GM18519 (cell line): ENCODE measurements around the gene NF2.

ENCODE experiments used
- ATAC-seq: cut with Tn5 transposase; IDR thresholded peaks from one replicate; pipeline ENCODE4 v1.9.1; 2021; ENCODE audit warnings: mild to moderate bottlenecking, moderate library complexity; ENCODE audit not compliant: unreplicated experiment, low FRiP score

NF2 gene

DNA sequence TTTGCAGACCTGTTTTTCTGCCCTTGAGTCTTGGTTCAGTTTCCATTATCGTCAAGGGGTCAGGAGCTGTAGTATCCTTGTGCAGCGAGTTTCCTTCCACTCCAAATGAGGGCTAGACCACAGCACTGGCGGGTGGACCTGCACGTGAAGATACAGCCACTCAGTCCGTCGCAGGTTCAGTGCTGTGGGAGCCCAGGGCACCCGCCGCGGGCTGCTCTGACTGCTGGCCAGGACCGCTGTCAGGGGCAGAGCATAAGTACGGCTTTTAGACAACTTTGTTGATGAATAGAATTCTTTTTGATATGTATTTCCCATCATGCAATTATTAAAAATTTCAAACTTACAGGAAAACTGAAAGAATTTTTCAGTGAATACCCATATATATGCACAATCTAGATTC is 56.6 kb downstream of the NF2 start:
- ATAC-seq, result no peak

DNA sequence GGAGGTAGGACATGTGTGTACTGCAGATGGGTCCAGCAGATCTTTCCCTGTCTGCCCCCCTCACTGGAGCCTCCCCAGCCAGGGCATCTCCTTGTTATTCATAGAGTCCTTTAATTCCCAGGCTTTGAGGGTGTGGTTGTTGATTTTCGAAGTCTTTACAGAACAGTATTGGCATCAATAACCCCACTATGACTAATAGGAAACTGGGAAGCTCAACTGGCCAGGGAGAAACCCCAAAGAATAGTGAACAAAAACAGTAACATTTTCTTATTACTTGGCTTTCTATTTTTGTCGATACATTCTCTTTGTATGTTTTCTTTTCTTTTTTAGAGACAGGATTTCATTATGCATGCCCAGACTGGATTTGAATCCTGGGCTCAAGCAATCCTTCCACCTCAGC is 57.9 kb downstream of the NF2 start:
- ATAC-seq, result no peak

DNA sequence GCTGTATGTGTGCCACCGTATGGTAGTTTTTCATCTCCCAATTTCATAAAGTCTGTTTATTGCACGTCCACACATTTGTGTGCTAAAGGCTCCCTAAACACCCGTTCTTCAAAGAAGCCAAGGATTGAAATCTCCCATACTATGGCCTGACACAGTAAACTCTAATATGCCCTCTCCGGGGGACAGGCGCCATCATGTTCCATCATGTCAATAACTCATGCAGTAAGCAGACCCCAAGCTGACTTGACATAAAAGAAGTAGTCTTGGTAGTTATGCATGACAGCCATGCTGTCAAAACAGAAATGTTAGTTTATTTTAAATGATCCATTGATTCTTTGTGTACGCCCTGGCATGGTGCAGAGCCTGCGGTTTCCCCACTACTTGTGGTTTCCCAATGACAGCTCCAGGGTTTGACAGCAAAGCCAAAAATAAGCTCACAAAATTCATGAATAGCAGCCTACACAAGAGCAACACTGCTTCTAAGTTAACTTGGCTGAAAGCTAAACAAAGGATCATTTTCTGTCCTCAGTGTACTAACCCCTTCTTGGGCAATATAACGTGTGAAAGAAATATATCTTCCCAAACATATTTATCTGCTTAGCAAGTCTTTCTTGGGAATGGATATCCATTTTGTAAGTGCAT is 59.9 kb downstream of the NF2 start:
- ATAC-seq, result no peak

DNA sequence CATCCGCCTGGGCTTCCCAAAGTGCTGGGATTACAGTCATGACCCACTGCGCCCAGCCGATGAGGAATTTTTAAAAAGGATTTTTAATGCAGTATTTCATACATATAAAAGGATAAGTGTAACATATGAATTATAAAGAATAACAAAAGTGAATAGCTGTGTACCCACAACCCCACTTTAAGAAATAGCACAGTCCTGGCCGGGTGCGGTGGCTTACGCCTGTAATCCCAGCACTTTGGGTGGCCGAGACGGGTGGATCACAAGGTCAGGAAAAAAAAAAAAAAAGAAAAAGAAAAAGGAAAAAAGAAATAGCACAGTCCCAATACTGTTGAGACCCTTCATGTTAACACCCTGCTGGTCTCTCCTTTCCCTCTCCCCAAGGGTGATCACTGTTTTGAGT is 62.1 kb downstream of the NF2 start:
- ATAC-seq, result no peak

DNA sequence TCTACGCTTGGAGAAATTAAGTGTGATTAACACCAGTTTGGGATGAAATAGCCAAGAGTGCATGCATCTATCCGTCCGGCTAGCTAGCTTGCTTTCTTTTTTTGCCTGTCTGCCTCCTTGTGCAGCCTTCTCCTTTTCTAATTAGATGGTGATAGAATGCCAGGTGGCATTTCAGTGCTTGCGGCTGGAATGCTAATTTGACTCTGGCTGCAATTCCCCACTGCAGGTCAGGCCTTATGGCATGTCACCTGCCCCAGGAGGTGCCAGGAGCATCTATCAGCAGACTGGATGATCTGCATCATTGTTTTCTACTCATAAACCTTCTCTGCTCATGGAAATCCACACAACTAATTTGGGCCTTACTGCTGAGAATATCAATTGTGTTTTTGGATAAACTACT is 65.2 kb downstream of the NF2 start:
- no peak for ATAC-seq

DNA sequence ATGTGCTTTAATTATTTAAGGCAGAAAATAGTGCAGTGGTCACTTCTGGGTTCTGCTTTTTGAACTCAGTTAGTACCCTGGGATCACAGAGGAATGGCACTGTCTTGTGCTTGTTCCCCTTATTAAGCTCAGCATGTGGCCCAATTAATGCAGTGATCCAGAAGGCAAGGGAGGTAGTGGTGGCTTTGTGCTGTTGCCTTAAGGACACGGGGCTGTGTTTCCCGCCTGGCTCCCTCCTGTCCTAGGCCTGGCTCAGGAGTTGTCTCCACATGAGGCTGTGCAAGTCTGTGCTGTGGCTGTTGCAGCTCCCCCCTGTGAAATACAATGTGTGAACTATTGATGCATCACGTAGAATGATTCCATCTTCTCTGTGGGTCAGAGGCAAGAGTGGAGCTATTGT is 67.2 kb downstream of the NF2 start:
- no peak for ATAC-seq

DNA sequence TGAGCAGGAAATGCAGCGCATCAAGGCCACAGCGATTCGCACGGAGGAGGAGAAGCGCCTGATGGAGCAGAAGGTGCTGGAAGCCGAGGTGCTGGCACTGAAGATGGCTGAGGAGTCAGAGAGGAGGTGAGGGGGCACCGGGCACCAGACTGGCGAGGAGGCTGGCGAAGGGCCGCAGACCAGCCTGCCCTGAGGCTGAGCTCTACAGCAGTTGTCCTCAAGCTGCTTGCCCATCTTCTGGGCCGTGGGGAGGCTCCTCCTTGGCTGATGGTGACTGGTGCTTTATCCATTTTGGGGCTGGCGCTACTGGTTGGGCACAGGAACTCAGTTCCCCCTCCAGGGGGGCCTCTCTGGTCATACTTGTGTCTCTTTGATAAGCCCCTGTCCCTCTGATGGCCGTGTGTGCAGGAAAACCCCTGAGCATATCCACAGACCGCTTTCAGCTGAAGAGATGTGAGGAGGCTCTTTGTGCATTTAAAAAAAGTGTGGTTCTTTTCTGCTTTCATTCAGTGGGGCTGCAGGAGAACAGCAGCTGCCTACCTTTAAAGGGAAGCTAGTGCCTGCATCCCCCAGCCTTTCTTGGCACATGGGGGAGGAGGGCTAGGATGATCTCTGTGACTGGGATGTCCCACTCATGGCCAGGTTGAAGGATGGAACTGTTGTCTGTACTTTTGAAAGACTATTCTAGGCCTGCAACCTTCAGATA is 70.1 kb downstream of the NF2 start:
- ATAC-seq, result no peak

DNA sequence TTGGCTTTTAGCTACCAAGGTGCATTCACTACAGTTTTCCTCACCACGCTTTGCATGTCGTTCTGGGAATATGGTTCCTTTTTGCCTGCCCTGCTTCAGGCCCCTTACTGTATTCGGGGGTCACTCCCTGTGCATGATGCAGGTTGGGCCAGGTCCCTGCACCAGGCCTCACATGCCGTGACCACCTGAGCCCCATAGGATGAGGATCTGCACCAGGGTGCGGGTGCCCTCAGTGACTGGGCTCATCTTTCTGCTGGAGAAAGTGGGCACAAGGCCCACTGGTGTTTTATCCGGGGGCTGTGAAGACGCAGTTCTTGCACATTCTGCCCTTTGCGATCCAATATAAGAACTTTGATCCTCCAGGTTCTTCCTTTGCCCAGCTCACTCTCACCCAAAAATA is 70.7 kb downstream of the NF2 start:
- no peak for ATAC-seq

DNA sequence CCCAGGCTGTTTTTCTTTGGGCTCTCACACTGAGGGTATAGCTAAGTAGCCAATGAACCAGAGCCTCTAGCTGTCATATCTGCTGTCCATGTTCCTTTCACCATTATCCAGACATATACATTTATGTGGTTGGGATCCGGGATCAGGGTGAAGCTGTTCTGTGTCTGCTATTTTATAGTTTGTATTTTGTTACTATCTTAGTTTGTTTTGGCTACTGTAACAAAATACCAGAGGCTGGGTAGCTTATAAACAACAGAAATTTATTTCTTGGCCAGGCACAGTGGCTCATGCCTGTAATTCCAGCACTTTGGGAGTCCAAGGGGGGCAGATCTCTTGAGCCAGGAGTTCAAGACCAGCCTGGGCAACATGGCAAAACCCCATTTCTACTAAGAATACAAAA is 75.9 kb downstream of the NF2 start:
- no peak for ATAC-seq

DNA sequence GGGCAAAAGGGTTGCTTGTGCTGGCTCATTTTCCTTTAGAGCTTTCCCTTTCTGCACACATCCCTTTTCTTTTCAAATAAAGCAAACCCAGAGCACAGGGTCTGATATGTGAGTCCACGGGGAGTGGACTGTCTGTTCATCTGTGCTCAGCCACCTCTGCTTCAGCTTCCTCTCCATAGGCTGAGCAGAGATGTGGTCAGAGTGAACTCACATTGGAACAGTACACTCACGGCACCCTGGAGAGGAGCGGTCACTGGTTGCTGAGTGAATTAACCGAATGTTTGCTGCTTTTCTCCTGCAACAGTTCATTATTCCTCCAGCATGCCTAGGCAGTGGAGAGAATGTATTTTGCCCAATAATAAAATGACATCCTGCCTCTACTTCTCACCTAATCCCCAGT is 80.1 kb downstream of the NF2 start:
- ATAC-seq, result no peak

DNA sequence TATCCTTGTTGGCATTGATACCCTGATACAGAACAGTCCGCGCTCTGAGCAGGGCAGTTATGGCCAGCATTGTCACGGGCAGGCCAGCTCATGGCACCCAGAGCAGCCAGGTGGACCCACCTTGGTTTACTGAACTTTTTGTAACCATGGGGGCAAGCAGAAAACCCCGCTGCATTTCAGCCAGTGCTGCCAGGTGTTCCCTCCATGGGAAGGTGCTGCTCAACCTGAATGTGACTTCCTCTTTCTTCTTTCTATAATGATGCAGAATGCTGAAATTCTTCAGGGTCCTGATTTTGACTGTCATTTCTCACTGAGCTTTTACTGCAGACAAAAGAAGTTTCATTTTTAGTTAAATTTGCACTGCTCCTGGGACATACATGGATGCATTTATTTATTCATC is 80.8 kb downstream of the NF2 start:
- ATAC-seq, result no peak

DNA sequence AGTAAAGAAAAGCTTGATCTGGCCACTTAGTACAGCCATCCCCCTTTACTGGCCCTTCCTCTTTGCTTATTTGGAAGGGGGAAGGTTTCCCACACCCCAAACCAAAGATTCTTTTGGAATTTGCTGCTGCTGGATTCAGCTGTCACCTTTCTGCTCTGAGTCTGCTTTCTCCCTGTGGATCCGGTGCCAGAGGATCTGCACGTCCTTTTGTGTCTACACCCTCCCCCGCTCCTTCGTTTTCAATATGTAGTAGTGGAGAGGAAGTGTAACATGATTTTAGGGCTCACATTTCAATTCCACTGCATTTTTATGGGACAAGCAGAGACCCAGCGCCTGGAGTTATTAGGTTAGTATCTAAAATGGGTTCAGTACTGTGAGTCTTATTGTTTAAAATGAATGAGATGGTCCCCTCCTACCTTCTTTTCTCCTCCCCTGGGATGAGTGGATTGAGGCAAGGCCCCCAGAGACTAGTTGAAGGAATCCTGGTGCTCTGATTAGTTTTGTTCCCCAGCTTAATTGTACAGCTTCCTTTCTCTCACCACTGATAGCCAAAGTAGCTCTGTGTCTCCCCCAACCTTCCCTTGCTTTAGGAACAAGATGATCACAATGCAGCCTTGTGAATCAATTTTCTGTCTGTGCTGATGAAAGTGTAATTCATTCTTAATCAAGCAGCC is 85.9 kb downstream of the NF2 start:
- no peak for ATAC-seq

DNA sequence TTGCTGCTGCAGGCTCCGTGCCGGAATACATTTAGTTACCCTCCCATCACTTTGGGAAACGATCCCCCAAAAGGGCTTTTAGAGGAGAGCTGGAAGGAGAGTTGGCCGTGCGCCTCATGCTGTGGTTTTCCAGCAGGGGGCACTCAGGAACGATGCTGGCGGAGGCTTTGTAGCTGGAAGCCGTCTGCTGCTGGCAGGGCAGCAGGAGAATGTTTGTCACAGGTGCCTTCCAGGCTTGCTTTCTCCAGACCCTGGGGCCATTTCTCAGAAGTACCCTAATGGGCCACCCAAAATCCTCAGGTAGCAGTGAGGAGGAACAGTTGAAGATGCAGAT is 86.4 kb downstream of the NF2 start:
- ATAC-seq, result no peak

DNA sequence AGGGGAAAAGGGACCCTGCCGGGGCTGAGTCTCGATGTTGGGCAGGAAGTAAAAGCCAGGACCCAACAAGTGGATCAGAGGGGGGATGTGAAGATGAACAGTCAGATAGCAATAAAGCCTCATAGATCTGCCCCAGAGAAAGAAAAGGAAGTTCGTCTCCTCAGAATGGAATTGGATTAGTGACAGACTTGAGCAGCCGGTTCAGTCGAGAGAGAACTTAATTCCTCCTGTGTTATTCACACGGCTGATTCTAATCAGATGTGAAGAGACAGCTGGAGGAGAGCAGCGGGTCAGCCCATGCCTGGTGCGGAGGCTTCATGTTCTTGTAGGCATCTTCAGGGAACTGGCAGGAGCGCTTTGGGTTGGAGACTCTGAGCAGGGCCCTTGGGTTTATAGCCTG is 87.0 kb downstream of the NF2 start:
- no peak for ATAC-seq

DNA sequence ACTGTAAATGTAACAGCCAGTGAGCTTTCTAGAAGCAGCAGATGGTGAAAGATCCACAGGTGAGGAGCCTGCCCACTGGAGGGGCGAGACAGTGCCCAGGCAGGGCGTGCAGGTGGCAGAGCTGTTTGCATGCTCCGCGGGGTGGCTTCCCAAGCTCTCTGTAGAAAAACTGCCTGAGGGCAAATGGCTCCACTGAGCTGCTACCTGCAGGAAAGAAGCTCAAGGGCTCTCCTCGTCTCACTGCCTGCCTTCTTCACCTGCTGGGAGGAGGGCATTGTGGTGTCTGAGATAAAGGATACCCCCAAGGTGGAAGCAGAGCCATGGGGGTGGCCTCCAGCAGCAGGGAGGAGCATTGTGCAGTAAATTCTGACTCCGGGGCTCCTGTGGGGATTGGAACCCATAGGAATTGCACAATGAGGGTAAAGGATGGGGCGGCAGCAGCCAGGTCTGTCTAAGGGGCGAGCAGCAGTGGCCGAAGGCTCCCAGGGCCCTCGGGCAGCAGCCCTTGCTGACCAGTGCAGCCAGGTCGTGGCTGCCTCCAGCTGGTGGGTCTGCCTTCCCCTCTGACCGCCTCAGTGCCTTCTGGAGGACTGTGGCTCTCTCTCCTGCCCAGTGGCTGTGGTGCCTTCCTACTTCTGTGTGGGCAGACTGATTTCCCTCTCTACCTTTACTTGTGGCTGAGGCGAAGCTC is 88.3 kb downstream of the NF2 start:
- no peak for ATAC-seq

DNA sequence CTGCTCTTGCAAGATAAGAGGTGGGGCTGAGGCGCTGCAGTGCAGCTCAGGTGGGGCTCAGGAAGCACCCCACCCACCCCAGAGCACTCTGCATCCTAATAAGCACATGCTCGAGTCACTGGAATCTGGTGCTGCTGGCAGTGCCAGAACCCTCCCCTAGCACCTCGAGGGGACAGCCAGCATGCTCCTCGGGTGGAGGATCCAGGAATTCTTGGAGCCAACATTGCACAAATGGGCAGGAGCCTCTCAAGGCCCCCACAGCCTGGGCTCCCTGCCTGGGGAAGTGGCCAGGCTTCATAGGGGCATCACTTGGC is 88.9 kb downstream of the NF2 start:
- no peak for ATAC-seq

DNA sequence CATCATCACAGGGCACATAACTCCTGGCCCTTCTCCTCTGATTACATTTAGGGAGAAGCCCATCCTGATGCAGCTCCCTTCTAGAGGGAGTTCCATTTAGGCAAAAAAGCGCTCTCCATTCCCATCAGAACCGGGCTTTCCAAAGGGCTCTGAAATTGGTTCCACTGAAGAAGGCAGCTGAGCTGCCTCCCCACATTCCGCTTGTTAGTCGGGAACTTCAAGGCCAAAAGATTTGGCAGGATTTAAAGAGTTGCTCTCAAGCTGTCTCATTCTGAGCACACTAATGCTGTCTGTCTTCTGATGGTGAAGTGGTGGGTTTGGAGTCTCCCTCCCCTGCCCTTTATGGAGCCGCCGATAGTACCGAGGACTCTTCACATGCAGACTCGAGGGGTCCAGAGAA is 89.7 kb downstream of the NF2 start:
- no peak for ATAC-seq

DNA sequence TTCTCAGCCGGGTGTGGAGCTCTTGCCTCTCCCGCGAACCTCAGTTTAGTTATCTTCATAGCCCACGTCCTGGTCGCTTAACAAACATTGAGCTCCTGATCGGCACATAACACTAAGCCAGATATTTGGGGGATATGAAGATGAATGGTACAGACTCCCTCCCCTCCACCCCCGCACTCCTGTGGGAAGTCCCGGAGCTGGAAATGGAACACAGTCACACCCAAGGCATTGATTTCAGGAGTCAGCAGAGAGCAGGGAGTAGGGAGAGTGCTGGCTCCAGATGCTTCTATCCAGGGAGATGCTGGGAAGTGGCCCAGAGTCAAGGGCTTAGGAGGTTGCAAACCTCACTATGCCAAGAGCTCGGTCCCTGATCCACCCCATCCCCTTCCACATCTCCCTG is 90.2 kb downstream of the NF2 start:
- ATAC-seq, result no peak

DNA sequence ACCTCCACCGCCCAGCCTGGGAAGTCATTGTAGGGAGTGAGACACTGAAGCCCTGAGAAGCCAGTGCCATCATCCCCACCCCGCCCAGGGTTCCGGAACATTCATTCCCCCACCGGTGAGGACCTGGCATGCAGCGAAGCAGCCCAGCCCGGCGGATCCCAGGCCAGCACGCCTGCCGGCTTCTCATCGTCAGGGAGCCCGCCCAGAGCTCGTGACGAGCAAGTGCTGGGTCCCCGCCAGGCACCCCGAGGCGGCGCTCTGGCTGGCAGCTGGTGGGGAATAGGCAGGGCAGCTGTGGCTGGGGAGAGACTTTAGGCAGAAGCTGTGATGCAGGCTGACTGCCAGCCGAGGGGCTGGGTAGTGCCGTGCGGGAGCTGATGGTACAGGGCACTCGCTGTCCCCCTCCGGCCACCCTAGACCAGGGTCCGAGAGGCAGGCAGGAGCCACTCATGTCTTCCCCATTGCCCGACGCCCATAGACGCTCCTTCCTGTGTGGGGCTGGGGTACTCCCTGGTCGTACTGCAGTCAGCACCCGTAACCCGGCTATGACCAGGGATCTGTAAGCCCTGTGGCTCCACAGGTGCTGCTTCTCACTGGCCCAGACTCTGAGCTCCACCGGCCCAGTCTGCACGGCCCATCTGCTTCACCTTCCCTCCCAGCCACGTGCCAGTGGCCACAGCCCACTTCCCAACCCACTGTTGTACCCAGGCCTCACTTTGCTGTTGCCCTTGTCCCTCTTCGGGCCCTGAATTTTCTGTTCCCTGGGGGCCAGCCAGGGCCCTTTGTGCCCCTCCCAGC is 91.9 kb downstream of the NF2 start:
- ATAC-seq, result no peak

DNA sequence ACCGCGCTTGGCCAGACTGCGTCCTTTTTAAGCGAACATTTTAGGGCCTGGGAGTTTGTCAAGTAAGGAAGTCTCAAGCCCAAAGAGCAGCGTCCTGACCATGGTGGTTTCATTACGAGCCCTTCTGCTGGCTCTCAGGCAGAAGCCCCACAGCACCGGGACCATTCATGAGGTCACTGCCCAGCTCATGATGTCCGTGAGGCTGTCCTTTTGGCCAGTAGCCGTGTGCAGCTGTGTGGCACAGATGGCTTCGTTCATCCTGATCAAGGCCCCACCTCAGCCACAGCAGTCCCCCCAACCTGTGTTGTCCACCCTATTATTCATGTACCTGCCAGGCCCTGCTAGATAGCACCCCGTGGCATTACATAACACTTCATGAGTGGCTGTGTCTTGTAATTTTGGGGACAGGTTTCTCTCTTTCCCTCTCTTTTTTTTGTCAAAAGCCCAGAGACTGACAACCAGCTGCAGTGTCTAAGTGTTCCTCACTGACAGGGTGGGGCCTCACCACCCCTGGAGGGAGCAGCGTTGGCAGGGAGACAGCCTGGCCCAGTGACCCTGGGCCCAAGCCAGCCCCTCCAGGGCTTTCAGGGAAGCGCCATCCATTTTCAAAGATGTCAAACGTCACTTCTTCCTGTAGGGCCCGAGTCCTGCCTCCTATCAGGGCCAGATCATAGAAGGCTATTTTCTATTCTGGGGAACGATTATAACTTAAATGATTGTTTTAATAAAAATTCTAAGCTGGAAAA is 94.6 kb downstream of the NF2 start:
- no peak for ATAC-seq
